Fibroblast of peridontal ligament (primary cell): Measurements from ENCODE around the gene DNER.

Experiments
- DNase-seq: peaks from one replicate; pipeline ENCODE4 v3.0.0-alpha.2; 2010; ENCODE audit errors: extremely low read depth

DNER gene

DNA sequence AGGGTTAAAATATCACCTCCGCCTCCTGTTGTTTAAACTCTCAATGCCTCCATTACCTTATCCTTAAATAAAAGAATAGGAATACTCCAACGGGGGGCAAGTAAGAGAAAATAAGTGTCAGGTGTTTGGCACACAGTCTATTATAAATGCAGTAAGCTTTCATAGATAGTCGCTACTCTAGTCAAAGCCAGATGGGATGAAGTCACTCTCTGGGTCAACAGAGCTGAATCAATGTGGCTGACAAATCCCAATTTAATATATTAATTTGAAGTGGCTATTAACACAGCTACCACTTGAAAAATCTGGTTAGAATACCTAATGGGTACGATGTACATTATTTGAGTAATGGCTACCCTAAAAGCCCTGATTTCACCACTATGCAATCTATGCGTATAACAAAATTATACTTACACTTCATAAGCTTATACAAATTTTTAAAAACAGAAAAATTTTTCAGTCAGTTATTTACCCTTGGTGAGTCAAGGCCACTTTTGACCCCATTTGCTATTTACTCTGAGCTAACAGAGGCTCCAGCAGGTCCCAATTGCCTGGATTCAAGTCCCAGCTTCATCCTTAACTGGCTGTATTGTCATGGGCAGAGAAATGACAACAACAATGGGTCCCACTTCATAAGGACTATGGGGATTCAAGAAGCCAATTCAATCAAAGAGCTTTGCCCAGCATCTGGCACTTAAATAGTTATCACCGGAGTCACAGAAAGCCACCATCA lies 275.8 kb downstream of the DNER start:
- DNase-seq: no peak

DNA sequence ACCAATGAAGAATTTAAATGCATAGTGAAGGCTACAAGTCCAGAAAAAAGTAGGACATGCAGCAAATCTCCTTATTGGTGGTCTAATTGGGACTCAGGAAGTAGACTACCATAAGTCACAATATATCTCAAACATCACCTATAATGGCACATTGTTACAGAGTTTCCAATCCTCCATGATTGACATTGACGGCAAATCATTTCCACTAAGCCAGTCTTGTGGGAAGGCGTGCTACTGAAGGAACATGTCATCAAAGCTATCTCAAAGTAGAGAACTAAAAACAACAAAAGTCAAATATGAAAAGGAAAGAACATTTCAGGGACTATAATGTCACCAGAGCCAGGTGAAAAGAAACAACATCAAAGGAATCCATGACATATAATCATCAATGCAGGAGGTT lies 276.9 kb downstream of the DNER start:
- no peak for DNase-seq

DNA sequence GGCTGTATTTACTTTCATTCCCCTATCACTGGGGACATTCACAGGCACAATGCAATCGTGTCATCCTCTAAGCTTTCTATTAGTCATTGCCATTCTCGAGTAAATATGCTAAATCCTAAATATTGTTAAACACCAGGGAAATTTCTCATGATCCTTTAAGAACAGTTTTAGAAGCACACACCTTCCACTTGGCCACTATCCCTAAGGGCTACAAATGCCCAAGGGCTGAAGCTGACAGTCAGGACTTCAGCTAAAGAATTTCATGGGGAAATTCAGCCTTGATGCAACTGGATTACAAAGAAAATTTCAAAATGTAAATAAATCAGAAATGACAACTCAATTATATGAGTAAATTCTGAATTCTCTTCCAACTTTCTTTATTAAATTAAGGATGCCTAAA lies 280.2 kb downstream of the DNER start:
- DNase-seq: no peak

DNA sequence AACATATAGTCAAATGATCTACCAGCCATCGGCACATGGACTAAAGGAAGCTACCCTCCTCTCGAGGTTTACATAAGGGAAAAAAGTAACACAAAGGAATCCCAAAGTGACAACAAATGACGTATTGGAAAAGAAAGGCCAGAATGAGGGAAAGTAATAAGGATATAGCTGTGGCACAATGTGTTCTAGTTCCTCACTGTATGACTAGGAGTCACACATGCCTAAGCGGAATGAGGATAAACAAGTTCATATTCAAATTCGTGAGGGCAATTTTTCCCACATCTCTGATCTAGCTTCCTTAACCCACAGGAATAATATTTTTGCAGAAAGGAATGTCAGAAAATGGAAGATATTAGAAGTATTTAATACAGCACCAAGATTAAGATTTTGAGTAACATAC lies 281.0 kb downstream of the DNER start:
- no peak for DNase-seq

- peak; percentile 64 for DNase-seq
These were observed 282.9 kb downstream of the DNER start for GRCh38 chr2:229431327-229431954.

GRCh38 chr2:229429589-229429988 lies 284.8 kb downstream of the DNER start:
- DNase-seq: no peak

- no peak for DNase-seq
These were observed 287.9 kb downstream of the DNER start for GRCh38 chr2:229426464-229426863.

DNA sequence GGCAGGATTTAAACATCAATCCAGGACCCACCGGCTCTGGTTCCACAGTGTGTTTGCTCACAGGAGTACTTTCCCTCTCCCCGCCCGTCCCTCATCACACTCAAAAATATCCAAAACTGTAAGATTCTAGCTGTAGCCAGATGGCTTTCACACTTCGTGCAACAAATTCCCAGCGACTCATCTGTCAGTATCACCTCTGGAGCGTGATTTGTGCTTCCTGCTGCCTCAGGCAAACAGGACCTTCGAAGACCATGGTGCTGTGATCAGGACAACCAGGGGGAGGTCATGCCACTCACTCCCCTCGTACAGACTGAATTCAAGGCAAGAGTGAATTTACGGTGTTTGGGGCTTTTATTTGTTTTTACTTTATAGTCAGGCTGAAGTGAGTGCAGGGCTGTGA lies 288.8 kb downstream of the DNER start:
- no peak for DNase-seq

DNA sequence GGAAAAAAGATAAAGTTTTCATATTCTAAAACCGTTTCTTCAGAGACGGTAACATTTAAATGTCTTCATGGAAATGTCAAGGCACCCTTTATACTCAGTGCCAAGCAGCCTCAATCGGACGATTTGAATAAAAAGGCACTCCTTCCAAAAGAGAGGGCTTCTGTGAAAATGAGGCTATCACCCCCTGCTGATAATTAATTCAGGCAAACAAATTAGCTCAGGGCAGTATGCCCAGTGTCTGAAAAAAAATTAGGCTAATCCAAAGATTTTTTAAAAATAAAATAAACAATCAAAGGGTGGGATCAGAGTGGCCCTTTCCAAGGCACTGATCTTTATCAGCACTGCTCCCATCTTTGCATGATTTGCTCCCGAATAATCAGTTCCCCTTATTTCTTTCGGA lies 292.3 kb downstream of the DNER start:
- DNase-seq: no peak

GRCh38 chr2:229419158-229419557 lies 295.2 kb downstream of the DNER start:
- peak; percentile 19 for DNase-seq

DNA sequence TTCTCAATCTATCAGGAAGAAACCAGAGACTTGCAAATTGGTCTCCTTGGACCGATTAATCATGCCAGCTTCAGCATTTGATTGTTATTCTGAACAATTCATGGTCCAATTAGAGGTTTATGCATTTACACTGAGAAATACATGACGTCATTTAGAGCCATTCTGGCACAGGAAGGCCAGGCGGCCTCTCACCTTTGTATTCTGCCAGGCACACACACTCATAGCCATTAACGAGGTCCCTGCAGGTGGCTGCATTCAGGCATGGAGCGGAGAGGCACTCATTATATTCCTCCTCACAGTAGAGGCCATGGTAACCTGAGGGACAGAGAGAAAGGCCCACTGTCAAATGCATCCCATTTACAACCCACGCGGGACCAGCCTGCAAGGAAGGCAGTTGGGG lies 296.4 kb downstream of the DNER start:
- DNase-seq: no peak

DNA sequence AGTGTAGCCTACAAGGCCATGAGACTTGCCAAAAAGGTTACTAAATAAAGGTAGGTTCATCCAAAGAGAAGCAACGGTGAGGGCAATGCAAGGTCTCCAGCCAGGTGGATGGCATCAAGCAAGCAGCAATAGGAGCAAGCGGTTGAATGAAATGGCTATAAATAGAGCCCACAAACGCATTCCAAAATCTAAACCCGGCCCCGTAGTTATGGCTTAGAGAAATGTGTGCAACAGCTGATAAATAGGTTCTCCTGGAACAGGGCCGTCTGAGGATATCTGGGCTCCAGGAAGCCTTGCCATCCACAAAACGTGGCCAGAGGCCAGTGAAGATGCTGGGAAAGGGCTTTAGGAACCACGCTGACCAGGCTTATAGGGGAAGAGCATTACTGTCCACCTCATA lies 297.2 kb downstream of the DNER start:
- no peak for DNase-seq

DNA sequence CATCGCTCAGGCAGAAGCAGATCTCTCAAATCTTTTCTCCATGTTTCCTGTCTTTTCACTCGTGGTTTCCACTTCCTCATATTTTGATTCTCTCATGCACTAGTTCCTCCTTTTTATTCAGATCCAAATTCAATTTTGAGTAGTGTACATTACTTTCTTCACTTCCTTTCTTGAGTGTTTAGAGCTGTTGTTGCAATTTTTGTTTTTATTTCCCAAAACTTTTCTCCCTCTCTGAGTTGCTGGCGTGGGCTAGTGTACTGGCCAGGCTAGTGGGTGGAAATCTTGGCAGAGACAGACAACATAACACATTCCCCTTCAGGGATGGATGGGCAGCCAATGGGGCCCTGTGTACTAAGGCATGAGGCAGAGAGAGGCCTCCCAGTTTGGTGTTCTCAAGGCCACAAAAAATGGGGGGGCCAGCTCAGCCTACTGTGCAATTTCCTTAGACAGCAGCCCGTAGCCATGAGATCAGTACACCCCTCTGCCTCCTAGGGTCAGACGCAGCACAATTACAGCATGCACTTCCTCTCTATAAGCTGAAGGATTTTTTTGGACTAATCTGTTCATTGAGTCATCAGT lies 298.1 kb downstream of the DNER start:
- peak; percentile 34 for DNase-seq

- DNase-seq: no peak
These were observed 299.7 kb downstream of the DNER start for GRCh38 chr2:229414631-229415030.

DNA sequence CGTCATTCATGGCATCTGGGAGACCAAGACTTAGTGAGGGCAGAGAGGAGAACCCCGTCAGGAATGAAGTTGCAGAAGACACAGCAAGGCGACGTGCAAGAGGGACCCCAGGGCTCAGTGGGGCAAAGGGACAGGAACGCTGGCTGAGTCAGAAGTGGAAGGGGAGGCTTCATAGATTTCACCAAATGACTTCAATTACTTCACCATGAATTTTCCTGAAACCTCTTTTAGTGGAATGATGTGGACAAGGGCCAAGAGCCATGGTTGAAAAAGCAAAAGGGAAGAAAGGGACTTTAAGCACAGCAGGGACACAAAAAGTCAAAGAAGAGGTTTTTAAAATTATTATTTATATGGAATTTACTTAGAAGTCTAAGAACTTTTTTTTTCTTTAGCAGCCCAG lies 301.7 kb downstream of the DNER start:
- DNase-seq: no peak

GRCh38 chr2:229410946-229411345 lies 303.4 kb downstream of the DNER start:
- no peak for DNase-seq

- no peak for DNase-seq
These were observed 304.1 kb downstream of the DNER start for GRCh38 chr2:229410264-229410663.

DNA sequence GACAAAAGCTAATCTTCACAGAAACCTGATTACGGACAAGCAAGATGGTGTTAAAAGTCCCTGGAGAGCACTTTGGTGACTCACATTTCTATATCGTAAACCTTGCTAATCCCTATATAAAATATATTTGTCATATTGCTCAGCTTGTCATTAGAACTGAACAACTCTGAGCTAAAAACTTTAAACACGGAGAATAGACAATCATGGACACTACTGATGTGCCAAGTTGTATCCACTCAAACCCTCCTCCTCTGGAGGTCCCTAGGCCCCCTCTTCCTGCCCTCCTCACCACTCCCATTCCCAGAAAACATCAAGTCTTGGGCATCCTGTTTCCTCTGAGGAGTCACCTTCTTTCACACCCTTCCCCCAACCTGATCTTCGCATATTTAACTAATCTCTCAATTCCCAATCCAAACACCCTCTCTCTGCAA lies 304.6 kb downstream of the DNER start:
- no peak for DNase-seq

DNA sequence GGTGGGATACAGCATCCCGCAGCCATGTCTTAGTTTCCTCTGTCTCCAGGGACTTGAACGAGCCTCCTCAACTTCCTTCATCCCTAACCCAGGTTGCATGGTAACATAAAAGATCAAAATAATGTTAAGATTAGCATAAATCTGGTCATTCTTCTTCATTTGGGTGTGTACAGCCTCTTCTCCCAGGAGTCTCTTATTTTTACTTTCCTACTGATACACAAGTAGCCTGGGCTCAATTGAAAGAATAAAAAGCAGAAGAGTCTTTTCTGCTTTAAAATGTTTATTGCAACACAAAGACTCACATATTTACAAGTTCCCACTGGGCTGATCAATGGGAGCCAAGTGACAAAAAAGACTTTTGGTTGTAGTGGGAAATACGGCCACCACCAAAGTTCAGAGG lies 305.4 kb downstream of the DNER start:
- no peak for DNase-seq

- DNase-seq: peak; percentile 86
These were observed 306.0 kb downstream of the DNER start for GRCh38 chr2:229408356-229408755.

DNA sequence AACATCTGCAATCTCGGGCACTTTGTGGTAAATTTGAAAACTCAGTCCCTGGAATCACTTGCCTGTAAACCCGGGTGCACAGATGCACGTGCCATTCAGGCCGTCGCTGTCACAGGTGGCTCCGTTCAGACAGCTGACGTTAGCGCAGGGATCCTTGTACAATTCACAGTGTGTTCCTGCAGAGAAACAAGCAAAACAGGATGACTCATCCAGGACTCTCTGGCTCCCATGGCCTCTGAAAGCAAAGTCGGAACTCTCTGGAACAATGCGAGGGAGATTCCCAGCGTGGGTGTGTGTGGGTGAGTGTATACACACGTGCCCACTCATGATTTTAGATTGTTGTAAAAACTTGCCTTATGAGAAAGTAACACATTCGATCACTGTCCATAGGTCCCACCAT lies 307.2 kb downstream of the DNER start:
- DNase-seq: no peak

GRCh38 chr2:229405796-229406195 lies 308.6 kb downstream of the DNER start:
- no peak for DNase-seq

GRCh38 chr2:229403296-229403695 lies 311.1 kb downstream of the DNER start:
- no peak for DNase-seq
